NCI-H1417 treated with DMSO at 0.1 percent for 48 hours (cell line): Measurements from ENCODE around the gene DAGLA.

Experiments used
- DNase-seq: peaks from one replicate; lab custom pipeline; 2025; lab: John Stamatoyannopoulos, UW

DAGLA gene

DNA sequence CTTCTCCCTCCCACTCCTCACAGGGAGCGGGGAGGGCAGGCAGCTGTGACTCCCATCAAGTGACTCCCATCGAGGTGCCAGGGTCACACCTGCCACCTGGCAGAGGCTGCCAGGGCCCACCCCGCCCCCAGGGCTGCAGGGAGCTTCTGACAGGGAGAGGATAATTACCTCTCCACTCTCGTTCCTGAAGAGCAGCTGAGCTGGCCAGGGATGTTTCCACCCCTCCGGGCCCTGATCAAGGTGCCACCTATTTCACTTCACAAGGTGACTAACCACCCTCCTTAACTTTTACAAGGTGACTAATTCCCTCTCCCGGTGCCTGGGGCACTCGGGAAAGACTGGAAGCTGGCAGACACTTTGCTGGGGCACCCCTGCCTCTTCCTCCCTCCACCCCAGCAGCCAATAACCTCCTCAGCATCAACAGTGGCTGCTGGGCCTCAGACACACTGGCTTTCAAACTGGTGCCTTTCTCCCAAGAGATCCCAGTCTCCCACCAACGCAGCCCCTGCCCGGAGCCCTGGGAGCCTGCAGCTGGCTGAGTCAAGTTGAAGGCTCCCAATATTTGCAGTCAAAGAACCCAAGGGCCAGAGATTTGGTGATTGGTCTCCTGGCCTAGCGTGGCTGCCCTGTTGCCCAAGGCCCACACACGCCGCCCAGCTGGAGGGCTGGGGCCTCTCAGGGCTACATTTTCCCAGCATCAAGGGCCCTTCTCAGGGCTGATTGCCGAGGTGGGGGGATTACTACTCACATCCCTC is 50.2 kb downstream of the DAGLA start:
- peak; percentile 91 for DNase-seq

DNA sequence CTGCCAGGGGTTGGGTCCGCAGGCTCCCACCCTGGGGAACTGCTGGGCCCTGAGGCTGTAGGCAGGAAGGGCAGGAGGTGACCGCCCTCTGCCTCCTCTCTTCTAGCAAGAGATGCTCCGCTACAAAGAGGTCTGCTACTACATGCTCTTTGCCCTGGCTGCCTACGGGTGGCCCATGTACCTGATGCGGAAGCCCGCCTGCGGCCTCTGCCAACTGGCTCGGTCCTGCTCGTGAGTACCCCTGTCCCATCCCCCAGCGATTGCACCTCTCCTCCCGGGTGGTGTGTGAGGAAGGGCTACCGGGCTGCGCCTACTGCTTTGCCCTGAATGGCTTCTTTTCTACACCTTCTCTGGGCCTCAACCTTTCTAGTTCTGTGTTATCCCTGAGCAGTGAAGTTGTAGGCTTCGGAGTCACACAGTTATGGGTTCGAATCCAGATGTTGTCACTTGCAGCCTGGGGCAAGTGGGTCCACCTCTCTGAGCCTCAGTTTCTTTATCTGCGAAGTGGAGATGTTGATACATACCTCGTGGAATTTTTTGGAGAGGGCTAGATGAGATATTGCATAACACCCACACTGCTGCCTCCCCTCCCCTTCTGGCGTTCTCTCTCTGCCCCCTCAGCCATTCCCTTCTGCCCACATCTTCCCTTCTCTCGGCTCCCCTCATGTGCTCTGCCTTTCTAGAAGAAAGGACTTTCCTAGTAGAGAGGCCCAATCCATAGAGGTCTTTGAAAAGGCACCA is 51.2 kb downstream of the DAGLA start:
- no peak for DNase-seq

DNA sequence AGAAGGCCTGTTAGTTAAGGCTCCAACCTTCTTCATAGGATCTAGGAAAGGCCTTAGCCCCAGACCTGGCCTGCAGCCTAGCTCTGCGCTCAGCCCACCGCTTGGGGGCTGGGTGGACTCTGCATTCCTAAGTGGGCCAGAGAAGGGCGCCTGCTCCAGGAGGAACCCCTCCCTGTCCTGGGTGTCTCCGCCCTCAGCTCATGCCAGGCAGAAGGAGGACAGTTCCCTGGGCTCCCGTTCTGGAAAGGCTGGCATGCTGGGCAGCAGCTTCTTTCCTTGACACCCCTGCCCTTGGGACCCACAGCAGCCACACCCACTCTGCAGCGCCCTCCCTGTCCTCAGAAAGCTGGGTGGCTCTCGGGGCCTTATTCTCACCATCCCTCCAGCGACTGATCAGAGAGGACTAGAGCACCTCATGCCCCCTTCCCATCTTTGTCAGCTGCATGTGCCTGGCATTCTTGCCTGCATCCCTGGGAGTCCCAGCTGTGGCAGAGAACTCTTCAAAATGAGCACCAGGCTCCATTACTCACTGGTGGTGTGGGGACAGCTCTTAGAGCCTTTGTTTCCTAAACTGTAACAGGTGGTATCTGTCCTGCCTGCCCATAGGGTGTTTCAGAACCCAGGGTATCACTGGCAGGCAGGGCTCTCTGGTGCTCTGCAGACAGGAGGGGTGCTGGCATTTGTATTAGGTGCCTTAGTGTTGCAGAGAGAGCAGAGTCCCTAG is 51.9 kb downstream of the DAGLA start:
- no peak for DNase-seq

DNA sequence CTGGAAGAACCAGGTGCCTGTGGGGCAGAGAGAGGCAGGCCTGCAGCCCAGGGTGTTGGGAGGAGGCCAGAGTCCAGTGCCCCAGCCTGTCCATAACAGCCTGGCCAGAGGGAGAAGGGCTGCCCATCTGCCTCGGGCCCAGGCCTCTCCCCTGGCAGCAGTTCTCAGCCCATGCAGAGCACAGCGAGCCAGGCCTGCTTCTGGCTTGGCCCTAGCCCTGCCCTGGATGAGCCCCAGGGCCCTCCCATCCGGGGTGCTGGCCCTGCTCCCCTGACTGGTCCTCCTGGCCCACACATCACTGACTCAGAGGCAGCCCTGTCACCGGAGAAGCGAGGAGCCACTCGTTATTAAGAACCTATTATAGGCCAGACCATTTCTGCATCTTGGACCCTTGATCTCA is 52.5 kb downstream of the DAGLA start:
- no peak for DNase-seq

DNA sequence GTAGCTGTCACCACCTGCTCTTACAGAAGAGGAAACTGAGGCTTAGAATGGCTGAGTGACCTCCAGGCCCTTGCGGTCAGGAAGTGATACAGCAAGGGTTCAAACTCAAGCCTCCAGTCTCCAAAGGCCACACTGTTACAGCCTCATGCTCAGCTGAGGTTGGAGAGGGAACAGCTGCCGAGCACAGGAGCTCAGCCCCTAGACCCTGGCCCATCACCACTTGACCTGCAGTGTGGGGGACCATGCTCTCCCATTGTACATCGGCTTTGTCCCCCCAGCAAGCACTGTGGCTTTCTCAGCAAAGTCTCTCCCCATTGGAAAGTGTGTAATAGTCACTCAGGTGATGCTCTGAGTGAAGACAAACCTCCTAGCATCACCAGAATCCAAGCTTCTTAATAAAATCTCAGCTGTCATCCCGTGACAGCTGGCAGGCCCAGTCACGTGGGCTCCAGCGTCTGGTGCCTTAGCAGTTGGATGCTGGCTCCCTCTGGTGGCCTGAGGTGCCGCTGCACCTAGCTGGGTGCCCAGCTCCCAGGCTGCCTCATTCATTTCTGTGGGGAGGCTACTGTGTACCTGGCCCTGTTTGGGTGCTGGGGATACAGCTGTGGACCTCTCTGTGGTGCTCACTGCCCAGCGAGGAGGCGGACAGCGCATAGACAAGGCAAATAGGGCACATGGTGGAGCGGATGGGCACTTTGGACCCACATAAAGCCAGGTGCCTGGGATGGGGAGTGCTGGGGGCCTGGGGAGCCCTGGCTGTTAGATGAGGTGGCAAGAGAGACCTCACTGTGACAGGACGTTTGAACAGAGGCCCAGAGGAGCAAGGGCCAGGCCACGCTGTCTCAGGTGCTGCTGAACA is 53.2 kb downstream of the DAGLA start:
- DNase-seq: peak; percentile 54

DNA sequence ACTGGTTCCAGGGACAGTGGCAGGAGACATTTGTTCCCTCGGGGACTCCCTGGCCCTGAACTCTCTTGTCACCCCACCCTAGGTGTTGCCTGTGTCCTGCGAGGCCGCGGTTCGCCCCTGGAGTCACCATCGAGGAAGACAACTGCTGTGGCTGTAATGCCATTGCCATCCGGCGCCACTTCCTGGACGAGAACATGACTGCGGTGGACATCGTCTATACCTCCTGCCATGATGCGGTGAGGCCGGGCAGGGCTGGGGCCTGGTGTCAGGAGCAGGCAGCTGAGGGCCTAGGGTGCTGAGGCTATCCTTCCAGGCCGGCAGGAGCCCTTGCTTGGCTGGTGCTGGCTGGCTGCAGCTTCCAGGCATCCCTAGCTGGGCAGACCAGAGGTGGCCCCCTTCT is 54.6 kb downstream of the DAGLA start:
- no peak for DNase-seq

DNA sequence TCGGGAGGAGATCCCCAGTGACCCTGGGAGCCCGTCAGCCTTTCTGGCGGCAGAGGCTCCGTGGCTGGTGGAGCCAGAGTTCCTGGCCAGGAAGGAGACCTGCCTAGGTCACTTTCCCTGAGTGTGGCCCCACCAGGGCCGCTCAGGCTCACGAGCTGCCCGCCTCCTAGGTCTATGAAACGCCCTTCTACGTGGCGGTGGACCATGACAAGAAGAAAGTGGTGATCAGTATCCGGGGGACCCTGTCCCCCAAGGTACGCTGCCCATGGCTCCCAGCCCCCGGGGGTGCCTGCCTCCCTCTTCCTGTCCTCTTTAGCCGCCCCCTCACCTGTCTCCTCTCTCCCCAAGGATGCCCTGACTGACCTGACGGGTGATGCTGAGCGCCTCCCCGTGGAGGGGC is 55.2 kb downstream of the DAGLA start:
- DNase-seq: no peak

DNA sequence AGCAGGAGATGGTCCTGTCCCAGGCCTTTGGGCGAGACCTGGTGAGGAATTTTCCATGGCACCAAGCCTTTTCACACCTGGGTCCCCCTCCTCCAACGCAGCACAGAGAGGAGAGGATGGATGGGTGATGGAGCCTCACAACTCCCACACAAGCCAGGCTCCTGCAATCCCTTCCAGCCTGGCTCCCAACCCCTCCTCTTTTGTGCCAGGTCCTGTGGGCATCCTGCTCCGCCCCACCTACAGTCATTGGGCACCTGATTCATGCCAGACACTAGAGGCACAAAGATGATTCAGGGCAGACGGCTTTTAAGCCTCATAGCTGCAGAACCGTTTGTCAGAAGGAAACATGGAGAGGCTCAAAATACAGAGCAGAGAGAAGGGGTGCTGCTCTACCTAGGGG is 56.1 kb downstream of the DAGLA start:
- DNase-seq: no peak

DNA sequence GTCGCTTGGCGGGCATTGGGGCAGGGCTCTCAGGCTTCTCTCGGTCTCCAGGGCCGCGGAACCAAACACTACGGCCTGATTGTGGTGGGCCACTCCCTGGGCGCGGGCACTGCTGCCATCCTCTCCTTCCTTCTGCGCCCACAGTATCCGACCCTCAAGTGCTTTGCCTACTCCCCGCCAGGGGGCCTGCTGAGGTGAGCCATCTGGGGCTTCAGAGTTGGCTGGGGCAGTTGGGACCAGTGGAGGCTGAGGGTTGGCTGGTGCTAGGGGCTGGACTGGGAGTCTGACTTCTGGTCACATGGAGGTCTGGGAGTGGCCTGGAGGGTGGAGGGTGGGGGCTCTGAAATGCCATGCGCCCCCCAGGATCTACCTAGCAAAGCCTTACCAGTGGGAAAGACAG is 56.9 kb downstream of the DAGLA start:
- no peak for DNase-seq

DNA sequence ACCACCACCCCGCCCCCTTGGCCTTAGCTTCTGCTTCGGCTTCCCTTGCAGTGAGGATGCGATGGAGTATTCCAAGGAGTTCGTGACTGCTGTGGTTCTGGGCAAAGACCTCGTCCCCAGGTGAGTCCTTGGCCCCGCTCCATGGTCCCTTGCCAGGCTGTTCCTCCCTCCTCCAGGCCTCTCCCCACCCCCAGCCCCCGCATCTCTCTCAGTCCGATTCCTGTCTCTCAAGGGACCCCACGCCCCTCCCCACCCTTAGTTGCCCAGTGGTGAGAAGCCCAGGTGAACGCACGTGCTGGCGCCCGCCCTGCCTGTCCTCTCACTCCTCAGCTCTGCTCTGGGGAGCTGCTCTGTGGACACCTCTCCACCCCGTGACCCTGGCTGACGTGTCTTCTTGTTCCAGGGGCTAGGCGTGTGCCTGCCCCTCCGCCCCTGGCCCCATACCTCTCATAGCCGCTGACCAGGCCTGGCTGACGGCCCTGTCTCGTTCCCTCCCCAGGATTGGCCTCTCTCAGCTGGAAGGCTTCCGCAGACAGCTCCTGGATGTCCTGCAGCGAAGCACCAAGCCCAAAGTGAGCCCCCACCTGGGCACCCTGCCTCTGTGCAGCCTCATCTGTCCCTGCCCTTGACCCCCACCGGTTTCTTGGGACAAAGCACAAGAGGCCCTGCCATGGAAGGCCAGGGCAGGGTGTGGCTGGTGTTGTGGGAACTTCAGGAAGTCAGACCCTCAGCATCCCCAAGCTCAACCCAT is 57.6 kb downstream of the DAGLA start:
- no peak for DNase-seq

DNA sequence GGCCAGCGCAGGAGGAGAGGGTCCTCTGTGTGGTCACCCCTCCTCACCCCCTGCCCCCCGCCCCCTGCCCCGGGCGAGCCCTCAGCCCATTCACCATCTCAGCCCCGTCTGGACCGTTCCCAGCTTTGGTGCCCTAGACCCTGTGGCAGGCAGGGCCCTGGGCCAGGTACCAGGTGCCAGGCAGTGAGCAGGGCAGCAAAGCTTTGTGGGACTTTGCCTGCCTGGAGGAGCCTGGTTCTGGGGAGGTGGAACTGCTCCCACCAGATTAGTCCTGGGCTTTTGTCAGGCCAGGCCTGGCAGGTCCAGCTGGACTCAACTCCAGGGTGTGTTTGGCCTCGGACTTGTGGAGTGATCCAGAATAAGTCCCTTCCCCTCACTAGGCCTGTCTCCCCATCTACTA is 58.6 kb downstream of the DAGLA start:
- DNase-seq: no peak

DNA sequence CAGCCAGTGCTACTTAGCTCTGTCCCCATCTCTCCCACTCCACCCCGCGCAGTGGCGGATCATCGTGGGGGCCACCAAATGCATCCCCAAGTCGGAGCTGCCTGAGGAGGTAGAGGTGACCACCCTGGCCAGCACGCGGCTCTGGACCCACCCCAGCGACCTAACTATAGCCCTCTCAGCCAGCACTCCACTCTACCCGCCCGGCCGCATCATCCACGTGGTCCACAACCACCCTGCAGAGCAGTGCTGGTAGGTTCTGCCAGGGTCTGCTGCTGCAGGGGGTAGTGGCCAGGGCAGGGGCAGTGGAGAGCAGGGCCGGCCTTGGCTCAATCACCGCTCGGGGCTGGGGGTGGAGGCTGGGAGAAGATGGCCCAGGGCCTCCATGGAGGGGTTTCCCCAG is 59.2 kb downstream of the DAGLA start:
- DNase-seq: no peak

DNA sequence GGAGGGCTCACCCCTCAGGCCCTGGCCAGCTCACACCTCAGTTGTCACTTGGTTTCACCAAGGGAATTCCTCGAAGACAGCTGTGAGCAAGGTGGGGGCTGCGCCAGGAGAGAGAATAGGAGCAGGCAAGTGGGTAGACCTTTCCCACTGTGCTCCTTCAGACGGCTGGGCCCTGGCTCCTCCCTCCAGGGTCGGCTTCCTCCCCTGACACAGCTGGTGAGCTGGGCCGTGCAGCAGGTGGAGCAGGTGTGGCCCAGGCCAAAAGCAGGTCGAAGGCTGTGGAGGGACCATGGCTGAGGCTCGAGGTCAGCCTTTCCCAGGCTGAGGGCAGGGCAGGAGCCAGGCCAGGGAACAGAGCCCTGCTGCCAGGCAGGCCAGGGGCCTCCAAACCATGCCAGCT is 59.8 kb downstream of the DAGLA start:
- DNase-seq: no peak

DNA sequence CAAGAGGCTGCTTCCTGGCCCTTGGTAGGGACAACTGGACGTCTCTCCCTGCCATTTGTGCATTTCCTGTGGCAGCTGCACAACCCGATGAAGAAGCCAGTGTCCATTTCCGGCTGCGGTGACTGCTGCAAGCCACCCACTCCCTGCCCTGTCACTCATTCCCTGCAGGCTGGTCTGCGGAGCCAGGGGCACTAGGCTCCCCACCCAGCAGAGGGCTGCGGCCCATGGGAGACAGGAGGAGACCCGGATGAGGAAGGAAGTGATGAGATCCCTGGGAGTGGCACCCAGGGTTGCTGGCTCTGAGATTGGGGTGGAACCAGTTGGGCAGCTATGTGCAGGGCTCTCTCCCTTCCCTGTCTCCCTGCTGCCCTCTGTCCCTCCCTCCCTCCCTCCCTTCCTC is 62.2 kb downstream of the DAGLA start:
- no peak for DNase-seq

DNA sequence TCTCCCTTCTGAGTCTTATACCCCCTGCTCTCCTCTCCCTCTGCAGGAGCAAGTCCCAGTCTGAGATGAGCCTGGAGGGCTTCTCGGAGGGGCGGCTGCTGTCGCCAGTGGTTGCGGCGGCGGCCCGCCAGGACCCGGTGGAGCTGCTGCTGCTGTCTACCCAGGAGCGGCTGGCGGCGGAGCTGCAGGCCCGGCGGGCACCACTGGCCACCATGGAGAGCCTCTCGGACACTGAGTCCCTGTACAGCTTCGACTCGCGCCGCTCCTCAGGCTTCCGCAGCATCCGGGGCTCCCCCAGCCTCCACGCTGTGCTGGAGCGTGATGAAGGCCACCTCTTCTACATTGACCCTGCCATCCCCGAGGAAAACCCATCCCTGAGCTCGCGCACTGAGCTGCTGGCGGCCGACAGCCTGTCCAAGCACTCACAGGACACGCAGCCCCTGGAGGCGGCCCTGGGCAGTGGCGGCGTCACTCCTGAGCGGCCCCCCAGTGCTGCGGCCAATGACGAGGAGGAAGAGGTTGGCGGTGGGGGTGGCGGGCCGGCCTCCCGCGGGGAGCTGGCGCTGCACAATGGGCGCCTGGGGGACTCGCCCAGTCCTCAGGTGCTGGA is 63.4 kb downstream of the DAGLA start:
- DNase-seq: no peak

DNA sequence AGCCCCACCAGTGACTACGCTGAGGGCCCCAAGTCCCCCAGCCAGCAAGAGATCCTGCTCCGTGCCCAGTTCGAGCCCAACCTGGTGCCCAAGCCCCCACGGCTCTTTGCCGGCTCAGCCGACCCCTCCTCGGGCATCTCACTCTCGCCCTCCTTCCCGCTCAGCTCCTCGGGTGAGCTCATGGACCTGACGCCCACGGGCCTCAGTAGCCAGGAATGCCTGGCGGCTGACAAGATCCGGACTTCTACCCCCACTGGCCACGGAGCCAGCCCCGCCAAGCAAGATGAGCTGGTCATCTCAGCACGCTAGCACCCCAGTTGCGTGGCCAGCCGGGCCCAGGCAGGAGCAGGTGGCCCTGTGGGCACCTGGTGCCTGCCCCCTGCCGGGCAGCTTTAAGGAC is 64.0 kb downstream of the DAGLA start:
- no peak for DNase-seq

DNA sequence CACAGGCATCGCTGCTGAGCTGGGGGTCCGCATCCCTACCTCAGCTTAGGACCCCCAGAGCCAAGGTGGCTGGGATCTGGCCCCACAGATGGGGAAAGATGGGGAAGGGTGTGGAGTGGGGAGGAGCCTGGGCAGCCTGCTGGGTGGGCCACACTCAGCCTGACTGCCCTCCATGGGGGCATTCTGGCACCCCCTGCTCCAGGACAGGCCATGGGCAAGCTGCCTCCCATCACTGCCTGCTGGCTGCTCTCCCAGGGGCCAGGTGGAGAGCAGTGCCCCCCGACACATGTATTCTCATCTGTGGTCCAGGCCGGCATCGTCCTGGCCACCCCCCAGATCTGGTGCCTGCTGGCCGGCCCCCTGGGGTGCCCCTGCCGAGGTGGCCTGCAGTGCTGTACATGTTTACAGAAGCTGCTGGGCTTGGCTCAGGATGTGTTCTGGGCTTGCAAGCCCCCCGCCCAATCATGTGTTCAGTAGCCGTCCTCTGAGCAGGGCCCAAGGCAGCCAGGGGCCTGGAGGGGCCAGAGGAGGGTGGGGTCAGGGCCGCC is 64.5 kb downstream of the DAGLA start:
- DNase-seq: no peak

DNA sequence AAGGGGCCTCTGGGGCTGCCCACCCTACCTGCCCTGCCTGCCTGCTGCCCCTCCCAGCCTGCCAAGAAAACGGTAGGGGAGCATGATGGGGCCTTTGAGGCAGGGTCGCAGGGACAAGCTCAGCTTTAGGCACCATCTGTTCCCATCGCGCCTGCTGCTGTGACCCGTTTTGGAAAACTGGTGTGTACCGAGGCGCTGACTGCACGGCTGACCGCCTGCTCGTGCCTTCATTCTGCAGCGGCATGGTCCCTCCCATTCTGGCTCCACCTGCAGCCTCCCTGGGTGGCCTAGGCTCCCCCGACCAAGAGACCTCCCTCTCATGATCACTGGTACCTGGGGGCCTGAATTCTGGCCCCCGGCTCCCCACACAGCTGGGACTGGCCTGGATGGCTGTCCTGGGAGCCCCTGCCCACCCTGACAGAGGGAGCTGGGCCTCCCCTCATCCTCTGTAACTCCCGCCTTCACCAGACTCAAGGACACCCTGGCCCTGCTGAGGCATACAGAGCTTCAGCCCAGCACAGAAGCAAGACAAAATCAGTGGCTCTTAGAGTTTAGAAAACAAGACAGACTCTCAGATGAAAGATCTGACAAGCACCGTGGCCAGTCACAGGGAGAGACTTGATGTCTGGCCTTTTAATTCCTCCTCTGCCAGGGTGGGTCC is 65.7 kb downstream of the DAGLA start:
- DNase-seq: no peak

DNA sequence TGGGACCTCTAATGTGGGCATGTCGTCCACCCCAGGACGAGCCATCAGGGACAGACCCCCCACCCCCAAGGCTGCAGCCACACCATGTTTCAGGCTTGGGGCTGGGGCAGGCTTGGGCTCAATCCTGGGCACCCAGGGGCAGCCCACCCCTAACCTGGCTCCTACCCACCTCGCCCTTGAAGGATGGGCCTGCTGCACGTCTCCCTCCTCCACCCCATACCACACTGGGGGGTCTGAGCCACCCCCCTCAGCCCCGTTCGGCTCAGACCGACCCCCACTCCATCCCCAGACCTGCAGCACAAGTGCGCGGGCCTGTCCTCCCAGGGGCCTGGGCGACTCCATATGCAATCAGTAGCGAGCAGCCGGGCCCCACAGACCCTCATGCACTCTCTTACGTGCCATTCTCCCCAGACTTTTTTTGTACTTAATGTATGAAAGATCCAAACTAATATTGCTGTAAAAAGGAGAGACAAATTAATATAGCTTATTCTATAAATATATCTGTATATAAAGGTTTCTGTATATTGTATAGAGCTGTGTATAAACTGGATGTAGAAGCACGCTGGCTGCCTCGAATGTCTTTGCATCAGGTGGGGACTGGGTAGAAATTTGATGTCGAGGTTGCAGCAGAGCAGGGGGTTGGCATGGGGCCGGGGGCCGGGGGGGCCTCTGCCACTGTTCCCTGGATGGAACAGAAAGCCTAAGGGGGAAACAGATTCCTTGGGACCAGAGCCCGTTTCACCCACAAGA is 66.4 kb downstream of the DAGLA start:
- no peak for DNase-seq
